NCI-H2196 treated with DMSO at 0.1 percent for 48 hours (cell line): Measurements from ENCODE around the gene PAEP.

Source experiments
- DNase-seq: peaks from one replicate; lab custom pipeline; 2025; ENCODE audit not compliant: unreplicated experiment; lab: John Stamatoyannopoulos, UW

The PAEP gene

GRCh38 chr9:135612981-135613910, 51.7 kb downstream of the PAEP start:
- no peak for DNase-seq

- no peak for DNase-seq
Observed at GRCh38 chr9:135613946-135614805, 52.6 kb downstream of the PAEP start.

- no peak for DNase-seq
Observed at GRCh38 chr9:135614821-135615665, 53.5 kb downstream of the PAEP start.

GRCh38 chr9:135615666-135616618, 54.4 kb downstream of the PAEP start:
- DNase-seq, result no peak
